H9 (cell line): Measurements from ENCODE around the gene SHC1. TPM values are rescaled to one million over a fixed set of nuclear protein-coding genes. Genes with fewer than 3 reads are reported as not detected.

Experiments used
- DNase-seq: peaks from one replicate; pipeline ENCODE4 v3.0.0-alpha.2; 2017
- H2AFZ ChIP-seq: one replicate; pipeline ENCODE4 v1.6.1; 2013; ENCODE audit warnings: mild to moderate bottlenecking, low read length, control low read depth, moderate library complexity
- H2AK5ac ChIP-seq: 2 replicates; pipeline ENCODE4 v1.6.1; 2013; ENCODE audit warnings: low read length, control low read depth, mixed read lengths; ENCODE audit not compliant: insufficient read length
- H2BK120ac ChIP-seq: one replicate; pipeline ENCODE4 v1.6.1; 2013; ENCODE audit warnings: low read depth, mild to moderate bottlenecking, low read length, control low read depth, inconsistent platforms; ENCODE audit not compliant: poor library complexity, severe bottlenecking
- H2BK12ac ChIP-seq: 2 replicates; pipeline ENCODE4 v1.6.1; 2013; ENCODE audit warnings: low read length, control low read depth, mixed read lengths, low read depth; ENCODE audit not compliant: insufficient read length
- H2BK15ac ChIP-seq: 2 replicates; pipeline ENCODE4 v1.6.1; 2013; ENCODE audit warnings: low read depth, low read length, control low read depth
- H2BK20ac ChIP-seq: one replicate; pipeline ENCODE4 v1.6.1; 2013; ENCODE audit warnings: low read depth, mild to moderate bottlenecking, low read length, control low read depth, inconsistent platforms; ENCODE audit not compliant: poor library complexity, severe bottlenecking
- H2BK5ac ChIP-seq: 2 replicates; pipeline ENCODE4 v1.6.1; 2013; ENCODE audit warnings: low read length, control low read depth, mixed read lengths; ENCODE audit not compliant: insufficient read length
- H3K14ac ChIP-seq: 2 replicates; pipeline ENCODE4 v1.6.1; 2013; ENCODE audit warnings: low read length, control low read depth; ENCODE audit not compliant: insufficient read depth
- H3K18ac ChIP-seq: 2 replicates; pipeline ENCODE4 v1.6.1; 2013; ENCODE audit warnings: low read depth, mild to moderate bottlenecking, mixed read lengths, low read length, control low read depth; ENCODE audit not compliant: insufficient read length
- H3K23ac ChIP-seq: 2 replicates; pipeline ENCODE4 v1.6.1; 2013; ENCODE audit warnings: low read length, control low read depth, mixed read lengths, low read depth; ENCODE audit not compliant: insufficient read length
- H3K23me2 ChIP-seq: 2 replicates; pipeline ENCODE4 v1.6.1; 2013; ENCODE audit warnings: low read depth, mild to moderate bottlenecking, mixed read lengths, low read length, control low read depth; ENCODE audit not compliant: insufficient read length, poor library complexity, severe bottlenecking
- H3K27ac ChIP-seq: 2 replicates; pipeline ENCODE4 v1.5.1; 2013; ENCODE audit warnings: low read length, control low read depth, mixed read lengths, low read depth; ENCODE audit not compliant: insufficient read length
- H3K27me3 ChIP-seq: 2 replicates; pipeline ENCODE4 v1.6.1; 2013; ENCODE audit warnings: low read length, control low read depth, inconsistent platforms; ENCODE audit not compliant: insufficient read depth
- H3K4ac ChIP-seq: 2 replicates; pipeline ENCODE4 v1.6.1; 2013; ENCODE audit warnings: low read depth, mild to moderate bottlenecking, control low read depth, inconsistent platforms, low read length, moderate library complexity
- H3K4me1 ChIP-seq: 2 replicates; pipeline ENCODE4 v1.6.1; 2013; ENCODE audit warnings: low read length, control low read depth, inconsistent platforms; ENCODE audit not compliant: insufficient read depth
- H3K4me2 ChIP-seq: 2 replicates; pipeline ENCODE4 v1.6.1; 2013; ENCODE audit warnings: low read length, control low read depth, mixed read lengths; ENCODE audit not compliant: insufficient read length, insufficient read depth
- H3K56ac ChIP-seq: 2 replicates; pipeline ENCODE4 v1.6.1; 2013; ENCODE audit warnings: low read depth, mild to moderate bottlenecking, mixed read lengths, low read length, control low read depth; ENCODE audit not compliant: insufficient read length
- H3K79me1 ChIP-seq: 2 replicates; pipeline ENCODE4 v1.6.1; 2013; ENCODE audit warnings: low read depth, mild to moderate bottlenecking, moderate library complexity, low read length, control low read depth, inconsistent platforms; ENCODE audit not compliant: insufficient read depth, poor library complexity, severe bottlenecking
- H3K79me2 ChIP-seq: 2 replicates; pipeline ENCODE4 v1.6.1; 2013; ENCODE audit warnings: low read length, control low read depth, inconsistent platforms; ENCODE audit not compliant: insufficient read depth
- H3K9ac ChIP-seq: 2 replicates; pipeline ENCODE4 v1.6.1; 2013; ENCODE audit warnings: low read length, control low read depth, mixed read lengths; ENCODE audit not compliant: insufficient read length; ENCODE audit errors: extremely low read depth
- H3K9me3 ChIP-seq: one replicate; pipeline ENCODE4 v1.6.1; 2013; ENCODE audit warnings: low read depth, low read length, inconsistent platforms; ENCODE audit not compliant: control insufficient read depth
- H3T11ph ChIP-seq: one replicate; pipeline ENCODE4 v1.6.1; 2013; ENCODE audit warnings: mild to moderate bottlenecking, low read length, control low read depth, inconsistent platforms
- H4K20me1 ChIP-seq: one replicate; pipeline ENCODE4 v1.6.1; 2013; ENCODE audit not compliant: control insufficient read depth, insufficient read length, insufficient read depth
- H4K5ac ChIP-seq: 2 replicates; pipeline ENCODE4 v1.6.1; 2013; ENCODE audit warnings: low read depth, mild to moderate bottlenecking, mixed read lengths, low read length, control low read depth; ENCODE audit not compliant: insufficient read length
- H4K8ac ChIP-seq: replicated peaks from 2 replicates; pipeline ENCODE4 v1.6.1; 2013; ENCODE audit warnings: low read length, control low read depth, mixed read lengths, low read depth; ENCODE audit not compliant: insufficient read length
- H4K91ac ChIP-seq: 2 replicates; pipeline ENCODE4 v1.6.1; 2013; ENCODE audit warnings: low read depth, mild to moderate bottlenecking, moderate library complexity, mixed read lengths, low read length, control low read depth; ENCODE audit not compliant: insufficient read length
- H3K27ac Mint-ChIP-seq, 3 experiments: 2 replicates in 2 of 3; 3 replicates in 1 of 3; pipeline ENCODE4 v1.8.0; 2020 to 2021; ENCODE audit warnings: mixed read lengths in 3 of 3, mild to moderate bottlenecking in 1 of 3, moderate library complexity in 1 of 3
- H3K27me3 Mint-ChIP-seq: 2 replicates; pipeline ENCODE4 v1.8.0; 2021; ENCODE audit warnings: low read depth, mild to moderate bottlenecking, moderate library complexity, mixed read lengths
- H3K36me3 Mint-ChIP-seq, 3 experiments: 2 replicates in 2 of 3; 3 replicates in 1 of 3; pipeline ENCODE4 v1.8.0; 2020 to 2021; ENCODE audit warnings: low read depth in 3 of 3, mixed read lengths in 3 of 3; ENCODE audit not compliant: insufficient read depth in 1 of 3
- H3K4me1 Mint-ChIP-seq, 2 experiments: 2 replicates each; pipeline ENCODE4 v1.8.0; 2020; ENCODE audit warnings: mixed read lengths in 2 of 2
- H3K4me3 Mint-ChIP-seq, 2 experiments: 2 replicates in 1 of 2; 3 replicates in 1 of 2; pipeline ENCODE4 v1.8.0; 2020 to 2021; ENCODE audit warnings: mild to moderate bottlenecking in 2 of 2, mixed read lengths in 2 of 2, moderate library complexity in 1 of 2
- H3K9me3 Mint-ChIP-seq, 2 experiments: 2 replicates in 1 of 2; 3 replicates in 1 of 2; pipeline ENCODE4 v1.8.0; 2020; ENCODE audit warnings: mild to moderate bottlenecking in 2 of 2, mixed read lengths in 2 of 2, moderate library complexity in 1 of 2
- WGBS: extraction: QIAGEN DNeasy Blood & Tissue Kit; methylation state at CpG from one replicate; pipeline ENCODE4 v1.1.7; 2013; ENCODE audit warnings: missing lambda C conversion rate, low lambda C conversion rate, mixed read lengths; ENCODE audit not compliant: insufficient read length; ENCODE audit errors: extremely low coverage; 5-methylcytosine and 5-hydroxymethylcytosine counted together
- total RNA-seq: library from RNA; stranded (reverse); gene quantifications from 2 replicates; pipeline ENCODE4 v1.2.1, GENCODE V29; 2021
- TF ChIP-seq, protein P1 (sequence below): fragments of 200-600 bp; sonication (generic); conservative IDR thresholded peaks from 3 replicates; pipeline ENCODE4 v1.8.0; 2021; ENCODE audit warnings: antibody characterized with exemption, mild to moderate bottlenecking

Gene SHC1
- total RNA-seq, 1 experiment from 2014 or later, result 168 TPM

DNA sequence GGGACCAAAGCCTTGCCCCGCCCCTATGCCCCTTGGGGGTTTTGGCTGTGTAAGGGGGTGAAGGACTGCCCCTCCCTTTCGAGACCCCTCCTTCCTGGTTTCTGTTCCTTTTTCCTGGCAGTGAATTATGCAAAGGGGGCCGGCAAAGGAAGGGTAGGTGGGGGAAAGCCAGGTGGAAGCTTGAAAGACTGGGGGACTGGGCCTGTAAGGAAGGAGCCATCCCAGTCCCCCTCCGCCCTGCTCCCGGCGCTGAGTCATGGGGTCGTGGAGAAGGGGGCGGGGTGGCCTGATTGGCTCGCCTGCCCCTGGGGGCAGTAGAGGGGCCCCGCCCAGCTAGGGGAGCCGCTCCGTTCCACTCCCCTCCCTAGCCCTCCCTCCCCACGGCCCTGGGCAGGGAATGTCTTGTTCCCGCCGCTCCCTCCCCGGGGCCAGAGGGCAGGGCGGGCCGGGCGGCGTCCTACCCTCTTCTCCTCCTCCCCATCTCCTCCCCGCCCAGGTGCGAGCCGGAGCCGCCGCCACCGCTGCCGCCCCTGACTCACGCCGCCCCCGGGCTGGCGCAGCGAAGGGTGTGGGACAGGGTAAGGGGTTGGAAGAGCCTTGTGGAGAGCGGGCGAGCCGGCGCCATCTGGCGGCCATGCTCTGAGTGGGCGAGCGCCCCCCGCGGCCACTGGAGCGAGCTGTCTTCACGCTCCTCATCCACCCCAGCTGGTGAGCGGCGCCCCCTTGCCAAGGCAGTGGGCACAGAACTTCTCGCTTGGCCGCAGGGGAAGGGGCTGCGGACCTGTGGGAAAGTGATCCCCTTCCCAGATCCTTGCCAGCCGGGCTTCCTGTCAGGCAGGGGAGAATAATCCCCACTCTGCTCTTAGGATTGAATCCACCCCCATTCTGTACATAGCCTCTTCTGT is 46.7 kb upstream of the SHC1 start:
- no peak overlapping the region for H2BK15ac ChIP-seq
- H2BK5ac ChIP-seq, result no peak overlapping the region
- no peak overlapping the region for H4K8ac ChIP-seq
- H2AFZ ChIP-seq, result no peak overlapping the region
- H3K18ac ChIP-seq, result peak overlapping the region; percentile 54
- H2BK120ac ChIP-seq, result no peak overlapping the region
- TF ChIP-seq, protein P1, sequence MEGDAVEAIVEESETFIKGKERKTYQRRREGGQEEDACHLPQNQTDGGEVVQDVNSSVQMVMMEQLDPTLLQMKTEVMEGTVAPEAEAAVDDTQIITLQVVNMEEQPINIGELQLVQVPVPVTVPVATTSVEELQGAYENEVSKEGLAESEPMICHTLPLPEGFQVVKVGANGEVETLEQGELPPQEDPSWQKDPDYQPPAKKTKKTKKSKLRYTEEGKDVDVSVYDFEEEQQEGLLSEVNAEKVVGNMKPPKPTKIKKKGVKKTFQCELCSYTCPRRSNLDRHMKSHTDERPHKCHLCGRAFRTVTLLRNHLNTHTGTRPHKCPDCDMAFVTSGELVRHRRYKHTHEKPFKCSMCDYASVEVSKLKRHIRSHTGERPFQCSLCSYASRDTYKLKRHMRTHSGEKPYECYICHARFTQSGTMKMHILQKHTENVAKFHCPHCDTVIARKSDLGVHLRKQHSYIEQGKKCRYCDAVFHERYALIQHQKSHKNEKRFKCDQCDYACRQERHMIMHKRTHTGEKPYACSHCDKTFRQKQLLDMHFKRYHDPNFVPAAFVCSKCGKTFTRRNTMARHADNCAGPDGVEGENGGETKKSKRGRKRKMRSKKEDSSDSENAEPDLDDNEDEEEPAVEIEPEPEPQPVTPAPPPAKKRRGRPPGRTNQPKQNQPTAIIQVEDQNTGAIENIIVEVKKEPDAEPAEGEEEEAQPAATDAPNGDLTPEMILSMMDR, result peak; percentile 100
- H2BK20ac ChIP-seq, result no peak overlapping the region
- Mint-ChIP-seq H3K4me1 (peaks cover 36 to 58% of the 10 kb centered on the region in 2 experiments), H3K9me3 (no peaks in the 10 kb centered on the region; a peak in 1 of 5 replicates), H3K27ac (peak overlapping the region; percentile 95 to 98 (median 95)), H3K4me3 (peak overlapping the region; percentile 50 to 72), H3K36me3 (peaks cover 8 to 38% (median 23%) of the 10 kb centered on the region in 3 experiments; a peak in 6 of 7 replicates), H3K27me3 (peaks cover 4% of the 10 kb centered on the region)
- H3K23me2 ChIP-seq, result no peaks in the 10 kb centered on the region
- H3K9ac ChIP-seq, result no peak overlapping the region
- no peaks in the 10 kb centered on the region for H3K9me3 ChIP-seq
- H3K4me1 ChIP-seq, result peaks cover 3% of the 10 kb centered on the region; the same call in 1 of the 2 replicates
- WGBS, result no CpG with 5 or more reads among the region's 49 CpGs
- H3T11ph ChIP-seq, result no peak overlapping the region
- no peak overlapping the region for H3K23ac ChIP-seq
- H3K14ac ChIP-seq, result no peak overlapping the region
- peak overlapping the region; percentile 34 for H3K4me2 ChIP-seq
- no peaks in the 10 kb centered on the region for H4K20me1 ChIP-seq
- H2AK5ac ChIP-seq, result no peak overlapping the region
- no peaks in the 10 kb centered on the region for H3K27me3 ChIP-seq
- H3K4ac ChIP-seq, result no peak overlapping the region
- peak; percentile 94 for DNase-seq
- no peak overlapping the region for H2BK12ac ChIP-seq
- no peaks in the 10 kb centered on the region for H3K79me1 ChIP-seq
- no peak overlapping the region for H4K91ac ChIP-seq
- H3K79me2 ChIP-seq, result no peaks in the 10 kb centered on the region; the same call in 1 of the 2 replicates
- H3K27ac ChIP-seq, result no peak overlapping the region
- no peak overlapping the region for H3K56ac ChIP-seq
- H4K5ac ChIP-seq, result no peak overlapping the region
